ENCODE results near the gene ARHGAP10.
A peak's percentile ranks its signal among the peaks of the same experiment; 100 is the strongest.
"Not testable (repeated sequence)": the region's sequence is repeated elsewhere in the genome, so short reads cannot be mapped to it uniquely, and the experiment has no call there.

Gene ARHGAP10

GRCh38 chr4:147793569-147794313 is 61.9 kb downstream of the ARHGAP10 start:
- no peak for DNase-seq (ENCODE audit: low read depth in 2 of 2)

- no peak for DNase-seq (ENCODE audit: low read depth in 2 of 2)
These were observed 62.4 kb downstream of the ARHGAP10 start for GRCh38 chr4:147794314-147794680.

- DNase-seq (ENCODE audit: low read depth in 2 of 2), result no peak
These were observed 63.0 kb downstream of the ARHGAP10 start for GRCh38 chr4:147794787-147795413.

- DNase-seq (ENCODE audit: low read depth in 2 of 2), result not testable (repeated sequence)
These were observed 67.2 kb downstream of the ARHGAP10 start for GRCh38 chr4:147799057-147799456.

GRCh38 chr4:147799986-147800555 is 68.2 kb downstream of the ARHGAP10 start:
- peak; percentile 27 to 34 for DNase-seq (ENCODE audit: low read depth in 2 of 2)

GRCh38 chr4:147801820-147802219 is 69.9 kb downstream of the ARHGAP10 start:
- DNase-seq (ENCODE audit: low read depth in 2 of 2), result no peak

GRCh38 chr4:147802346-147802745 is 70.5 kb downstream of the ARHGAP10 start:
- no peak for DNase-seq (ENCODE audit: low read depth in 2 of 2)

GRCh38 chr4:147805946-147806345 is 74.1 kb downstream of the ARHGAP10 start:
- no peak for DNase-seq (ENCODE audit: low read depth in 2 of 2)

GRCh38 chr4:147808447-147808846 is 76.6 kb downstream of the ARHGAP10 start:
- no peak for DNase-seq (ENCODE audit: low read depth in 2 of 2)

GRCh38 chr4:147809211-147809610 is 77.3 kb downstream of the ARHGAP10 start:
- DNase-seq (ENCODE audit: low read depth in 2 of 2), result no peak

GRCh38 chr4:147811878-147812277 is 80.0 kb downstream of the ARHGAP10 start:
- no peak for DNase-seq (ENCODE audit: low read depth in 2 of 2)

GRCh38 chr4:147813109-147813773 is 81.4 kb downstream of the ARHGAP10 start:
- DNase-seq (ENCODE audit: low read depth in 2 of 2), result no peak

GRCh38 chr4:147813973-147814372 is 82.1 kb downstream of the ARHGAP10 start:
- no peak for DNase-seq (ENCODE audit: low read depth in 2 of 2)

- DNase-seq (ENCODE audit: low read depth in 2 of 2), result no peak
These were observed 82.5 kb downstream of the ARHGAP10 start for GRCh38 chr4:147814376-147814775.

- DNase-seq (ENCODE audit: low read depth in 2 of 2), result no peak
These were observed 83.9 kb downstream of the ARHGAP10 start for GRCh38 chr4:147815741-147816140.

GRCh38 chr4:147816382-147817254 is 84.7 kb downstream of the ARHGAP10 start:
- DNase-seq (ENCODE audit: low read depth in 2 of 2), result no peak

GRCh38 chr4:147820975-147821374 is 89.1 kb downstream of the ARHGAP10 start:
- DNase-seq (ENCODE audit: low read depth in 2 of 2), result no peak

GRCh38 chr4:147821555-147821954 is 89.7 kb downstream of the ARHGAP10 start:
- DNase-seq (ENCODE audit: low read depth in 2 of 2), result no peak

GRCh38 chr4:147822128-147822527 is 90.2 kb downstream of the ARHGAP10 start:
- no peak for DNase-seq (ENCODE audit: low read depth in 2 of 2)

- no peak for DNase-seq (ENCODE audit: low read depth in 2 of 2)
These were observed 91.2 kb downstream of the ARHGAP10 start for GRCh38 chr4:147823130-147823529.

GRCh38 chr4:147824316-147824715 is 92.4 kb downstream of the ARHGAP10 start:
- no peak for DNase-seq (ENCODE audit: low read depth in 2 of 2)

- DNase-seq (ENCODE audit: low read depth in 2 of 2), result no peak
These were observed 93.0 kb downstream of the ARHGAP10 start for GRCh38 chr4:147824884-147825283.
